Naive thymus-derived CD4-positive, alpha-beta T cell (primary cell): ENCODE results near the gene DOK3. TPM values are rescaled to one million over a fixed set of nuclear protein-coding genes. Genes with fewer than 3 reads are reported as not detected.

Experiments used
- ATAC-seq: fragments of 150-1000 bp; cut with Tn5 transposase; 2 replicates; pipeline ENCODE4 v1.10.0; 2021; ENCODE audit warnings: mild to moderate bottlenecking, moderate library complexity
- CTCF ChIA-PET: fragments of 350-600 bp; sonication (Branson Sonifier 250); formaldehyde crosslinking; loops from one replicate; lab custom pipeline; 2021; ENCODE audit warnings: antibody characterized with exemption; lab: Charles Lee
- POLR2A ChIA-PET: fragments of 350-600 bp; sonication (Branson Sonifier 250); formaldehyde crosslinking; loops from one replicate; lab custom pipeline; 2021; ENCODE audit warnings: antibody characterized with exemption, inconsistent platforms; lab: Charles Lee
- DNase-seq, 9 donors: peaks; one replicate each; pipeline versions ENCODE4 v3.0.0 to v3.0.0-alpha.2; 2020 to 2022; ENCODE audit warnings: mixed read lengths in 1 of 9
- H3K27ac ChIP-seq: one replicate; pipeline ENCODE4 v1.7.0; 2013; ENCODE audit warnings: mild to moderate bottlenecking, low read depth, low read length, moderate library complexity
- H3K27me3 ChIP-seq, 2 donors: one replicate each; pipeline ENCODE4 v1.7.0; 2013; ENCODE audit warnings: low read length in 2 of 2, mild to moderate bottlenecking in 2 of 2, moderate library complexity in 2 of 2; ENCODE audit not compliant: control insufficient read depth in 2 of 2, insufficient read depth in 2 of 2
- H3K36me3 ChIP-seq, 3 experiments: 1 replicate in 2 of 3; 2 replicates in 1 of 3; pipeline ENCODE4 v1.7.0; 2013; ENCODE audit warnings: low read length in 3 of 3, mild to moderate bottlenecking in 3 of 3, moderate library complexity in 1 of 3; ENCODE audit not compliant: insufficient read depth in 3 of 3, control insufficient read depth in 2 of 3
- H3K4me1 ChIP-seq, 2 donors: one replicate each; pipeline ENCODE4 v1.7.0; 2013; ENCODE audit warnings: low read length in 2 of 2, mild to moderate bottlenecking in 2 of 2, moderate library complexity in 1 of 2; ENCODE audit not compliant: control insufficient read depth in 2 of 2, insufficient read depth in 2 of 2
- H3K4me3 ChIP-seq: 2 replicates; pipeline ENCODE4 v1.7.0; 2013; ENCODE audit warnings: mild to moderate bottlenecking, low read length
- H3K9me3 ChIP-seq, 3 experiments: 1 replicate in 2 of 3; 2 replicates in 1 of 3; pipeline ENCODE4 v1.7.0; 2013; ENCODE audit warnings: low read length in 3 of 3; ENCODE audit not compliant: control insufficient read depth in 2 of 3
- H3K27ac Mint-ChIP-seq, 9 donors: one replicate each; pipeline ENCODE4 v1.8.0; 2020 to 2022; ENCODE audit warnings: mixed read lengths in 9 of 9, mild to moderate bottlenecking in 8 of 9, moderate library complexity in 5 of 9, inconsistent platforms in 2 of 9
- H3K27me3 Mint-ChIP-seq, 5 donors: one replicate each; pipeline ENCODE4 v1.8.0; 2021 to 2022; ENCODE audit warnings: mixed read lengths in 5 of 5, mild to moderate bottlenecking in 1 of 5
- H3K36me3 Mint-ChIP-seq, 5 donors: one replicate each; pipeline ENCODE4 v1.8.0; 2020 to 2022; ENCODE audit warnings: mixed read lengths in 5 of 5, mild to moderate bottlenecking in 3 of 5, inconsistent platforms in 1 of 5
- H3K4me1 Mint-ChIP-seq, 7 donors: one replicate each; pipeline ENCODE4 v1.8.0; 2020 to 2022; ENCODE audit warnings: mixed read lengths in 7 of 7, mild to moderate bottlenecking in 3 of 7, inconsistent platforms in 1 of 7
- H3K4me3 Mint-ChIP-seq, 10 donors: one replicate each; pipeline ENCODE4 v1.8.0; 2020 to 2022; ENCODE audit warnings: mild to moderate bottlenecking in 10 of 10, mixed read lengths in 10 of 10, moderate library complexity in 6 of 10, inconsistent platforms in 2 of 10
- H3K9me3 Mint-ChIP-seq, 11 donors: one replicate each; pipeline ENCODE4 v1.8.0; 2020 to 2022; ENCODE audit warnings: mixed read lengths in 11 of 11, mild to moderate bottlenecking in 4 of 11, inconsistent platforms in 1 of 11, moderate library complexity in 1 of 11
- intact Hi-C, 2 donors: fragments of 100-400 bp; cut with micrococcal nuclease; formaldehyde crosslinking; loops; one replicate each; pipeline ENCODE4 v1.15.1; 2023
- polyA plus RNA-seq, 2 donors: library from polyadenylated mRNA; unstranded; fragments of 300-500 nt; fragmentation: Illumina TruSeq; gene quantifications; one replicate each; pipeline ENCODE4 v1.2.3, GENCODE V29; 2021
- total RNA-seq, 6 experiments: library from RNA in 5 of 6; stranded (reverse) in 5 of 6; gene quantifications; 1 replicate in 5 of 6; 2 replicates in 1 of 6; pipeline ENCODE4 v1.2.3 and lab custom pipeline; 2021 to 2026

The DOK3 gene
- total and polyA plus RNA-seq, 7 experiments from 2014 or later = 0.09 to 67.1 (median 4.0) TPM

GRCh38 chr5:177554474-177555111, 45.0 kb upstream of the DOK3 start, which contains the start of gene FAM193B:
FAM193B (minus strand) TSS chr5:177554563; CDS start chr5:177554458, 105 bp downstream.
- Histone ChIP-seq H3K4me3 (peak within 1 kb of the TSS; percentile 68), H3K4me1 (peaks cover 10 to 17% of the 10 kb centered on the region in 2 donors), H3K9me3 (no peaks in the 10 kb centered on the region), H3K27ac (peak within 1 kb of the TSS; percentile 73), H3K36me3 (peaks cover 0 to 16% (median 0%) of the 10 kb centered on the region in 3 experiments), H3K27me3 (no peaks in the 10 kb centered on the region)
- Mint-ChIP-seq H3K36me3 (peaks cover 0 to 8% (median 0%) of the 10 kb centered on the region in 5 donors), H3K27me3 (peaks cover 0 to 4% (median 0%) of the 10 kb centered on the region in 5 donors), H3K9me3 (no peaks in the 10 kb centered on the region), H3K4me3 (peak within 1 kb of the TSS; percentile 81 to 92 (median 88)), H3K27ac (peak within 1 kb of the TSS; percentile 63 to 90 (median 85)), H3K4me1 (peaks cover 24 to 43% (median 35%) of the 10 kb centered on the region in 7 donors)
- CTCF ChIA-PET = no interaction called here
- ATAC-seq (peak; percentile 99), DNase-seq (peak; percentile 93 to 96 (median 95))
- POLR2A ChIA-PET = interaction anchor here (1.0 to 1.9 kb wide), 3 partner anchors 38 to 46 kb away, joined by 3 to 12 read pairs (median 4); partner anchors contain the start of genes B4GALT7 and TMED9
- intact Hi-C loops = loop anchor here (1.0 to 10.0 kb wide), 9 partner anchors 37 to 599 kb away; partner anchors contain the start of genes GRK6 (in 2 of the 2), TMED9 (in 2 of the 2), B4GALT7 (in 1 of the 2) and DDX41 (in 1 of the 2)

- CTCF ChIA-PET = no interaction called here
- H3K36me3 Mint-ChIP-seq = peaks cover 0 to 8% (median 0%) of the 10 kb centered on the region in 5 donors
- no peaks in the 10 kb centered on the region for H3K9me3 ChIP-seq
- peaks cover 10 to 17% of the 10 kb centered on the region in 2 donors for H3K4me1 ChIP-seq
- intact Hi-C loops = loop anchor here (1.0 to 10.0 kb wide), 9 partner anchors 37 to 599 kb away; partner anchors contain the start of genes GRK6 (in 2 of the 2), TMED9 (in 2 of the 2), B4GALT7 (in 1 of the 2) and DDX41 (in 1 of the 2)
- no peaks in the 10 kb centered on the region for H3K9me3 Mint-ChIP-seq
- peaks cover 24 to 47% (median 38%) of the 10 kb centered on the region in 7 donors for H3K4me1 Mint-ChIP-seq
- peak overlapping the region in 5 of 9 donors; percentile 65 to 90 (median 85) for H3K27ac Mint-ChIP-seq
- peak overlapping the region; percentile 73 for H3K27ac ChIP-seq
- H3K4me3 Mint-ChIP-seq = peak overlapping the region; percentile 78 to 90 (median 86)
- ATAC-seq = peak; percentile 2
- POLR2A ChIA-PET = interaction anchor here (0.6 to 1.9 kb wide), 4 partner anchors 20 to 46 kb away, joined by 3 to 12 read pairs (median 4); partner anchors contain the start of genes B4GALT7 and TMED9
- H3K4me3 ChIP-seq = peak overlapping the region; percentile 62
- DNase-seq = peak in 6 of 9 donors; percentile 19 to 56 (median 26)
- peaks cover 0 to 16% (median 0%) of the 10 kb centered on the region in 3 experiments for H3K36me3 ChIP-seq
- H3K27me3 ChIP-seq = no peaks in the 10 kb centered on the region
- peaks cover 0 to 4% (median 0%) of the 10 kb centered on the region in 5 donors for H3K27me3 Mint-ChIP-seq
Measured at GRCh38 chr5:177553671-177554429, 44.2 kb upstream of the DOK3 start.

- Histone ChIP-seq H3K9me3 (no peaks in the 10 kb centered on the region), H3K27me3 (no peaks in the 10 kb centered on the region), H3K4me3 (peak overlapping the region; percentile 62), H3K4me1 (peaks cover 10 to 17% of the 10 kb centered on the region in 2 donors), H3K27ac (peak overlapping the region; percentile 73), H3K36me3 (peaks cover 0 to 16% (median 0%) of the 10 kb centered on the region in 3 experiments)
- ChIA-PET CTCF (no interaction called here), POLR2A (interaction anchor here (0.6 to 1.9 kb wide), 4 partner anchors 19 to 47 kb away, joined by 3 to 12 read pairs (median 4); partner anchors contain the start of genes B4GALT7, DDX41 and TMED9)
- Mint-ChIP-seq H3K9me3 (no peaks in the 10 kb centered on the region), H3K4me3 (peak overlapping the region; percentile 78 to 88 (median 86)), H3K36me3 (peaks cover 0 to 8% (median 0%) of the 10 kb centered on the region in 5 donors), H3K27me3 (no peaks in the 10 kb centered on the region), H3K4me1 (peaks cover 28 to 52% (median 44%) of the 10 kb centered on the region in 7 donors), H3K27ac (peak overlapping the region; percentile 40 to 87 (median 62))
- no peak for ATAC-seq
- DNase-seq = no peak
- intact Hi-C loops = loop anchor here in 1 of 2 donors (10.0 kb wide), 1 partner anchor 528 kb away; the partner anchor contains the start of gene ZNF346
Measured at GRCh38 chr5:177552839-177553455, 43.3 kb upstream of the DOK3 start.

GRCh38 chr5:177550122-177550521, 40.5 kb upstream of the DOK3 start:
- peaks cover 0 to 11% (median 0%) of the 10 kb centered on the region in 5 donors for H3K36me3 Mint-ChIP-seq
- Histone ChIP-seq H3K9me3 (no peaks in the 10 kb centered on the region), H3K36me3 (peaks cover 0 to 16% (median 0%) of the 10 kb centered on the region in 3 experiments), H3K4me3 (no peak overlapping the region), H3K4me1 (peaks cover 10 to 12% of the 10 kb centered on the region in 2 donors), H3K27me3 (no peaks in the 10 kb centered on the region), H3K27ac (no peak overlapping the region)
- H3K27ac Mint-ChIP-seq = peak overlapping the region in 1 of 9 donors; percentile 0
- intact Hi-C loops = loop anchor here in 1 of 2 donors (10.0 kb wide), 1 partner anchor 525 kb away; the partner anchor contains the start of gene ZNF346
- H3K4me3 Mint-ChIP-seq = peak overlapping the region in 1 of 10 donors; percentile 20
- DNase-seq = no peak
- POLR2A ChIA-PET = no interaction called here
- CTCF ChIA-PET = no interaction called here
- H3K4me1 Mint-ChIP-seq = peaks cover 30 to 65% (median 49%) of the 10 kb centered on the region in 7 donors
- no peaks in the 10 kb centered on the region for H3K27me3 Mint-ChIP-seq
- ATAC-seq = no peak
- no peaks in the 10 kb centered on the region for H3K9me3 Mint-ChIP-seq

- intact Hi-C loops = no loop called here
- no peak for ATAC-seq
- no peaks in the 10 kb centered on the region for H3K9me3 Mint-ChIP-seq
- peaks cover 0 to 10% (median 0%) of the 10 kb centered on the region in 3 experiments for H3K36me3 ChIP-seq
- H3K4me3 ChIP-seq = no peak overlapping the region
- no peaks in the 10 kb centered on the region for H3K9me3 ChIP-seq
- no peak overlapping the region for H3K27ac ChIP-seq
- CTCF ChIA-PET = no interaction called here
- H3K4me1 ChIP-seq = peaks cover 8% of the 10 kb centered on the region in 2 donors
- no peaks in the 10 kb centered on the region for H3K27me3 Mint-ChIP-seq
- POLR2A ChIA-PET = no interaction called here
- no peak overlapping the region for H3K27ac Mint-ChIP-seq
- DNase-seq = no peak
- no peak overlapping the region for H3K4me3 Mint-ChIP-seq
- H3K4me1 Mint-ChIP-seq = peaks cover 24 to 70% (median 53%) of the 10 kb centered on the region in 7 donors
- no peaks in the 10 kb centered on the region for H3K27me3 ChIP-seq
- H3K36me3 Mint-ChIP-seq = peaks cover 0 to 11% (median 0%) of the 10 kb centered on the region in 5 donors
Measured at GRCh38 chr5:177548495-177548894, 38.9 kb upstream of the DOK3 start.
